Adrenal gland (tissue), 12 donors: ENCODE results near the gene NIM1K. TPM values are rescaled to one million over a fixed set of nuclear protein-coding genes. Genes with fewer than 3 reads are reported as not detected.
"Not testable (repeated sequence)": the region's sequence is repeated elsewhere in the genome, so short reads cannot be mapped to it uniquely, and the experiment has no call there.

Source experiments
- DNase-seq, 7 donors: peaks; one replicate each; pipeline ENCODE4 v3.0.0-alpha.2; 2019 to 2020
- H3K27ac ChIP-seq, 5 donors: fragments of 200-600 bp; sonication (generic) in 4 of 5; 1 replicate in 3 of 5; 2 replicates in 2 of 5; pipeline versions ENCODE4 v1.5.1 to v1.8.0; 2016 to 2020; ENCODE audit warnings: mild to moderate bottlenecking in 1 of 5
- H3K27me3 ChIP-seq: fragments of 200-600 bp; 2 replicates; pipeline ENCODE4 v1.8.0; 2021
- H3K36me3 ChIP-seq, 2 donors: fragments of 200-600 bp; replicated peaks in 1 of 2; 1 replicate in 1 of 2; 2 replicates in 1 of 2; pipeline versions ENCODE4 v1.5.1 to v1.8.0; 2018 to 2022
- H3K4me1 ChIP-seq, 2 donors: fragments of 200-600 bp; replicated peaks in 1 of 2; 1 replicate in 1 of 2; 2 replicates in 1 of 2; pipeline versions ENCODE4 v1.5.1 to v1.8.0; 2018 to 2021
- H3K4me3 ChIP-seq, 4 donors: fragments of 200-600 bp; sonication (generic) in 3 of 4; one replicate each; pipeline ENCODE4 v1.5.1; 2016 to 2018
- H3K9me3 ChIP-seq, 3 donors: fragments of 200-600 bp; sonication (generic) in 1 of 3; replicated peaks in 1 of 3; 1 replicate in 2 of 3; 2 replicates in 1 of 3; pipeline versions ENCODE4 v1.5.1 to v1.8.0; 2016 to 2021
- POLR2A ChIP-seq, 2 donors: fragments of 450-650 bp; IDR thresholded peaks; one replicate each; pipeline ENCODE4 v1.6.1; 2017; ENCODE audit warnings: antibody characterized with exemption in 2 of 2, mild to moderate bottlenecking in 2 of 2, moderate library complexity in 1 of 2
- WGBS, 4 donors: extraction: QIAGEN DNeasy Blood & Tissue Kit in 2 of 4; methylation state at CpG; one replicate each; pipeline versions ENCODE4 v1.1.5 to v1.1.7; 2013 to 2017; 5-methylcytosine and 5-hydroxymethylcytosine counted together
- intact Hi-C, 2 donors: fragments of 100-400 bp; cut with DNase I; formaldehyde crosslinking; loops; one replicate each; pipeline versions ENCODE4 v1.14.1 to v1.15.0; 2022 to 2023
- polyA plus RNA-seq, 3 donors: library from polyadenylated mRNA; stranded (reverse); fragments of 200-250 nt in 2 of 3; fragments of 350-450 nt in 1 of 3; fragmentation: Illumina TruSeq in 1 of 3; extraction: RNeasy Lipid Tissue Mini Kit (QIAGEN cat#74804) in 1 of 3; gene quantifications; one replicate each; pipeline ENCODE4 v1.2.3, GENCODE V29; 2013 to 2014
- total RNA-seq, 9 donors: library from RNA; depleted of rRNA in 4 of 9; stranded (reverse); fragments of >200 nt in 4 of 9; fragments of 120-200 nt in 1 of 9; fragmentation: NEBNext Ultra II Directional in 1 of 9; extraction: Animal tissue kit (Norgen Biotek cat#: 25700) in 1 of 9; gene quantifications; one replicate each; pipeline versions ENCODE4 v1.1.0 to v1.2.4, GENCODE V29; 2013 to 2023
- TF ChIP-seq, protein P1 (sequence below), 6 experiments: fragments of 450-650 bp in 4 of 6; fragments of 200-600 bp in 2 of 6; sonication (generic) in 1 of 6; IDR thresholded peaks; 1 replicate in 5 of 6; 2 replicates in 1 of 6; pipeline versions ENCODE4 v1.5.1 to v1.8.0; 2016 to 2021; ENCODE audit warnings: antibody characterized with exemption in 6 of 6, mild to moderate bottlenecking in 2 of 6, moderate library complexity in 1 of 6
- donor health status: healthy with polysubstance abuse.
- donor health status: Bipolar disorder and iron deficiency.
- donor health status: DM: yes; HTN: yes; CAD: no.
- donor health status: DM: no; HTN: no; CAD: no.
- donor health status: DM: no; HTN: no; CAD: no.
- donor health status: DM: yes; HTN: yes; CAD: no.

The NIM1K gene
- total and polyA plus RNA-seq, 12 donors = 0.18 to 3.9 (median 1.1) TPM

DNA sequence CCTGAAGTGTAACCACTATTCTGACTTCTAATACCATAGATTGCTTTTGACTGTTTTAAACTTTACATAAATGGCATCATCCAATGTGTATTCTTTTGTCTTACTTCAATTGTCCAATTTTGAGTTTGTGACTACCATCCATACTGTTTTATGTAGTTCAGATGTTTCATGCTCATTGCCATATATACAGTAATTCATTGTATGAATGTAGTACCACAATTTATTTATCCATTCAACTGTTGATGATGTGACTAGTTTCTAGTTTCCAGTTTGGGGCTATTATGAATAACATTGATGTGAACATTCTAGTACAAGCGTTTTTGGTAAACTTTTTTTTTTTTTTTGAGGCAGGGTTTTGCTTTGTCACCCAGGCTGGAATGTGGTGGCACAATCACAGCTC lies 66.1 kb downstream of the NIM1K start:
- Histone ChIP-seq H3K4me1 (no peaks in the 10 kb centered on the region), H3K27ac (no peak overlapping the region), H3K4me3 (no peak overlapping the region), H3K9me3 (no peaks in the 10 kb centered on the region), H3K27me3 (no peaks in the 10 kb centered on the region), H3K36me3 (no peaks in the 10 kb centered on the region)
- WGBS, 4 donors = 72 to 94% (median 82%) methylated on average over 1 of the region's 1 CpG
- intact Hi-C loops = no loop called here
- DNase-seq = no peak
- no peak for TF ChIP-seq POLR2A (IDR thresholded peaks at IDR 0.05)
- TF ChIP-seq, protein P1, sequence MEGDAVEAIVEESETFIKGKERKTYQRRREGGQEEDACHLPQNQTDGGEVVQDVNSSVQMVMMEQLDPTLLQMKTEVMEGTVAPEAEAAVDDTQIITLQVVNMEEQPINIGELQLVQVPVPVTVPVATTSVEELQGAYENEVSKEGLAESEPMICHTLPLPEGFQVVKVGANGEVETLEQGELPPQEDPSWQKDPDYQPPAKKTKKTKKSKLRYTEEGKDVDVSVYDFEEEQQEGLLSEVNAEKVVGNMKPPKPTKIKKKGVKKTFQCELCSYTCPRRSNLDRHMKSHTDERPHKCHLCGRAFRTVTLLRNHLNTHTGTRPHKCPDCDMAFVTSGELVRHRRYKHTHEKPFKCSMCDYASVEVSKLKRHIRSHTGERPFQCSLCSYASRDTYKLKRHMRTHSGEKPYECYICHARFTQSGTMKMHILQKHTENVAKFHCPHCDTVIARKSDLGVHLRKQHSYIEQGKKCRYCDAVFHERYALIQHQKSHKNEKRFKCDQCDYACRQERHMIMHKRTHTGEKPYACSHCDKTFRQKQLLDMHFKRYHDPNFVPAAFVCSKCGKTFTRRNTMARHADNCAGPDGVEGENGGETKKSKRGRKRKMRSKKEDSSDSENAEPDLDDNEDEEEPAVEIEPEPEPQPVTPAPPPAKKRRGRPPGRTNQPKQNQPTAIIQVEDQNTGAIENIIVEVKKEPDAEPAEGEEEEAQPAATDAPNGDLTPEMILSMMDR (IDR thresholded peaks at IDR 0.05) = no peak

DNA sequence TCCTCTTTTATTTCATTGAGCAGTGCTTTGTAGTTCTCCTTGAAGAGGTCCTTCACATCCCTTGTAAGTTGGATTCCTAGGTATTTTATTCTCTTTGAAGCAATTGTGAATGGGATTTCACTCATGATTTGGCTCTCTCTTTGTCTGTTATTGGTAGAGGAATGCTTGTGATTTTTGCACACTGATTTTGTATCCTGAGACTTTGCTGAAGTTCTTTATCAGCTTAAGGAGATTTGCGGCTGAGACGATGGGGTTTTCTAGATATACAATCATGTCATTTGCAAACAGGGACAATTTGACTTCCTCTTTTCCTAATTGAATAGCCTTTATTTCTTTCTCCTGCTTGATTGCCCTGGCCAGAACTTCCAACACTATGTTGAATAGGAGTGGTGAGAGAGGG lies 70.2 kb downstream of the NIM1K start:
- DNase-seq, H3K9me3 ChIP-seq, H3K27me3 ChIP-seq, H3K36me3 ChIP-seq, H3K27ac ChIP-seq, H3K4me1 ChIP-seq, H3K4me3 ChIP-seq, intact Hi-C loops: not testable (repeated sequence)
- 88 to 94% (median 89%) methylated on average over 2 of the region's 2 CpGs for WGBS, 4 donors

DNA sequence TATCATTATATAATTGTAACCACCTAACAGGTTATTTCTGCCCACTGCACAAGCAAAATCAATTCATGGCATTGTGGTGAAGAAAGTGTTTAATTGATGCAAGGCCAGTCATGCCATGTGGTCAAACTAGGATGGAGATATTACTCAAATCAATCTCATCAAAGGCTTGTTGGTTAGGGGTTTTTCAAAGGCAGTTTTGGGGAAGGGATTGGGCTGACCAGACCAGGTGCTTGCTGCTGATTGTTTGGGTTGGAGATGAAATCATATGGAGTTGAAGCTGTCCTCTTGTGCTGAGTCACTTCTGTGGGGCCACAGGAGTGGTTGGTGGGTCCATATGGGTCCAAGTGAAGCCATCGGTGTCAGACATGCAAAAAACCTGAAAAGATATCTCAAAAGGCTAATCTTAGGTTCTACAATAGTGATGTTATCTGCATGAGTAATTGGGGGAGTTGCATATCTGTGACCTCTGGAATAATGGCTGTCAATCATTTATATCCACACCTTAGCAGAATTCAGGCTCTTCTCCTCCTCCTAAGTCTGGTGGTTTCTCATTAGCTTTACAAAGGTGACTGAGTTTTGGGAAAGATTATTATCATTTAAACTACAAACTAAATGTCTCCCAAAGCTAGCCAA lies 76.3 kb downstream of the NIM1K start:
- no peak overlapping the region for H3K27ac ChIP-seq
- WGBS, 4 donors = 93 to 100% (median 98%) methylated on average over 1 of the region's 1 CpG
- H3K27me3 ChIP-seq = no peaks in the 10 kb centered on the region
- no peak for DNase-seq
- no peaks in the 10 kb centered on the region for H3K4me1 ChIP-seq
- no peak overlapping the region for H3K4me3 ChIP-seq
- H3K9me3 ChIP-seq = no peaks in the 10 kb centered on the region
- no peaks in the 10 kb centered on the region for H3K36me3 ChIP-seq
- no peak for TF ChIP-seq POLR2A (IDR thresholded peaks at IDR 0.05)
- TF ChIP-seq, protein P1 (IDR thresholded peaks at IDR 0.05) = no peak
- intact Hi-C loops = no loop called here

DNA sequence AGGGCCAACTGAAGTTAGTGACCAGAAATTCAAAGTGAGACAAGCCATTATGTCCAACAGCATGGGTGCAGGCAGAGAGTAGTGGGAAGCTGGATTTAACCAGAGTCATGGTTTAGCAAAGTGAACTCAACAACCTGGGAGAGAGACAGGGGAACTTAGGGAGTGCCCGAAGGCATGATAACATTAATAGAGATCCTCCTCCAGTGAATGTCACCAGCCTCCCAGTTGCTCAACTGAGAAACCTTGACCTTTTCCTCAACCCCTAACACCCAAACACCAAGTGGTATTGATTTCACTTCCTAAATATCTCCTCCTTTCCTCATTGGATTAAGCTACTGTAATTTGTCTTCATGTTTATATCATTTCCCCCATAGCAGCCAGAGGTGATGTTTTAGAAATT lies 78.6 kb downstream of the NIM1K start:
- Histone ChIP-seq H3K27me3 (no peaks in the 10 kb centered on the region), H3K4me1 (no peaks in the 10 kb centered on the region), H3K4me3 (no peak overlapping the region), H3K9me3 (no peaks in the 10 kb centered on the region), H3K36me3 (no peaks in the 10 kb centered on the region), H3K27ac (no peak overlapping the region)
- TF ChIP-seq POLR2A (IDR thresholded peaks at IDR 0.05) = no peak
- TF ChIP-seq, protein P1 (IDR thresholded peaks at IDR 0.05) = no peak
- 44 to 50% (median 46%) methylated on average over 1 of the region's 1 CpG for WGBS, 4 donors
- no peak for DNase-seq
- intact Hi-C loops = no loop called here

DNA sequence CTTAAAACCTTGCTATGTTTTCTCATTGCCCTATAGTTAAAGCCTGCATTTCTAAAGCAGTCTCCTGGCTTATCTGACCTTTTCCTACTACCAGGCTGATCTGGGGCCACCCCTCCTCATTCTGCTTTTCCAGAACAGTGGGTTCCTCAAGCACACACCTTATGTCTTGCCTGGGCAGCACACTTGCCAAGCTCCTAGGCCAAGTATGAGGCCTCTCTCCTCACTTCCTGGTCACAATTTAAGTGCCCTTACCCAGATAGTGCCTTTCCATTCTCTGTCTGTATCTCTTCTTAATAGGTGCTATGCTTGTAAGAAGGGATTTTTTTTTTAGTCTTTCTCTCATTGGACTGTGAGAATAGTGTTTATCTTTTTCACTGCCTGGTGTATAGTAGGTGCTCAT lies 81.5 kb downstream of the NIM1K start:
- Histone ChIP-seq H3K36me3 (no peaks in the 10 kb centered on the region), H3K27ac (no peak overlapping the region), H3K27me3 (no peaks in the 10 kb centered on the region), H3K4me3 (no peak overlapping the region), H3K9me3 (no peaks in the 10 kb centered on the region), H3K4me1 (no peaks in the 10 kb centered on the region)
- TF ChIP-seq POLR2A (IDR thresholded peaks at IDR 0.05) = no peak
- TF ChIP-seq, protein P1 (IDR thresholded peaks at IDR 0.05) = no peak
- intact Hi-C loops = no loop called here
- DNase-seq = no peak
